Kidney capillary endothelial cell (primary cell): ENCODE data around the gene RFX3.
"Not testable (repeated sequence)": the region's sequence is repeated elsewhere in the genome, so short reads cannot be mapped to it uniquely, and the experiment has no call there.

Experiments
- DNase-seq: peaks from one replicate; pipeline ENCODE4 v3.0.0-alpha.2; 2018; ENCODE audit warnings: low spot score

Gene RFX3

DNA sequence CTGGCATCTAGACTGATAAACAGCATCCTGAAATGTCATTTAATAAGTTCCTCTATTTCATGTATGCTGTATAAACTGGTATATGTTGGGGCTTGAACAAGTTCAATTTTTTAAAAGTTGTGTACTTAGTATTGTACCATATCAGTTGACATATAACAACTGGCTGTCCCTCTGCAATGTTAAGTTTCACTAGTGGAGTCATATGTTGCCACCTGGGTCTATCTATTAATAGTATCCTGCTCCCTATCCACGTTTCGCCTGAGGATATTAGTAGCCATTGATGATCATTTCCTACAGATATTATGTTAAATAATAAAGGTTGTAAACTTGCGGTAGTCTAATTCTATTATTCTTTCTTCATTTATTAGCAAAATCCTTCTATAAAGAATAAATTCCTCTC is 177.6 kb downstream of the RFX3 start:
- no peak for DNase-seq

DNA sequence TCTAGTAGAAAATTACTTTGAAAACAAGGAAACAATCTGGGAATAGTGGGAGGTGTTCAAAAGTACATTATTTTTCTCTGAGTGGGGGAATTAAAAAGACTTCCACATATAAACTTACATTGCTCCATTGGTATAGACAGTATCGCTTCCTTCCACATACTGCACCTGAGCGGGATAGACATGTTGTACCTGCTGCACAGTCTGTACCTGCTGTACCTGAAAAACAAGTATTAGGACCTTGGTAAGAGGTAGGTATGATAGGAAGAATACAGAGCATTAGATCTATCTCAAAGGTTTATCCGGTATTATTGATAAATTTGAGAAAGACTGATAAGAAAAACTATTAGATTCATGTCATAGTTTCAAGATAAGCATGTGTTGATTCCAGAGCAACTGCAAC is 179.3 kb downstream of the RFX3 start:
- no peak for DNase-seq

DNA sequence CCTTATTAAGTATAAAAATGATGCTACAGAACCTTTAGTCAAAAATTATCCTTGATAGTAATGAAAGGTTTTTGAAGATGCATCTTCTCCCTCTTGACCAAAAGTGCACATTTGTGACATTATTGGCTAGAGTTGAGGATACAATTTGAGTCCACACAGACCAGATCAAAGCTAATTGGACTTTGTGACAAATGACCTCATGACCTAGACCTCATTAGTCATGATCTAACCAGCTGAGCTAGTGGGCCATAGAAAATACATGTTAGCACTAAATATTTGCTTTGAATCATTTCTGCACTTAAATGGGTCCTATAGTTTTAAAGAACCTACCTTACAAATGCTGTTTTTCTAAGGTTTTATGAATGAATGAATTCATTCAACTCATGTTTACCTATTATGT is 182.1 kb downstream of the RFX3 start:
- DNase-seq, result no peak

DNA sequence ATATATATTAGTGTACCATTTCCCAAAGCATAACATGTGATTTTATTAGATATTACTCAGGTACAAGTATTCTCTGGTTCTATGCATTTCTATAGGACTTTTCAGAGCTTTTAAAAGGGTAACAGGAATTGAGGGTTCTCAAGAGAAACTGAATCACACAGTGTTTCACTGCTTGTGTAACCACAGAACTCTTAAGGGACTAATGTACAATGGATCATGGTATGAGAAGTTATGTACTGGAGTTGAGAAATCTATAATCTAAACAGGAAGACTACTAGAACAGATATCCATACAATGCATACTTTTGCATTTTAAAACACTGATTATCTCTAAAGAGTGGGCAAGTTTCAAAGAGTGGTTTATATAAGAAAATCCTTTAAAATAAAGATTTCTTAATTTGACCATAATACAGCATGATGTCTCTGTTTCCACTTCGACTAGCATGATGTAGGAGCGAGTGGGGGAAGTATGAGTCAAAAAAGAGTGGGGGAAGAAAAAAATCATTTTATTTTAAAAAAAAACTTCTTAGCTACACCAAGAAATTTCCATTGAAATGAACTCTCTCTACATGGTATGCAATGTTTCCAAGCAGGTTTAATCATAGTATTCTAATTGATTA is 183.5 kb downstream of the RFX3 start:
- DNase-seq, result no peak

DNA sequence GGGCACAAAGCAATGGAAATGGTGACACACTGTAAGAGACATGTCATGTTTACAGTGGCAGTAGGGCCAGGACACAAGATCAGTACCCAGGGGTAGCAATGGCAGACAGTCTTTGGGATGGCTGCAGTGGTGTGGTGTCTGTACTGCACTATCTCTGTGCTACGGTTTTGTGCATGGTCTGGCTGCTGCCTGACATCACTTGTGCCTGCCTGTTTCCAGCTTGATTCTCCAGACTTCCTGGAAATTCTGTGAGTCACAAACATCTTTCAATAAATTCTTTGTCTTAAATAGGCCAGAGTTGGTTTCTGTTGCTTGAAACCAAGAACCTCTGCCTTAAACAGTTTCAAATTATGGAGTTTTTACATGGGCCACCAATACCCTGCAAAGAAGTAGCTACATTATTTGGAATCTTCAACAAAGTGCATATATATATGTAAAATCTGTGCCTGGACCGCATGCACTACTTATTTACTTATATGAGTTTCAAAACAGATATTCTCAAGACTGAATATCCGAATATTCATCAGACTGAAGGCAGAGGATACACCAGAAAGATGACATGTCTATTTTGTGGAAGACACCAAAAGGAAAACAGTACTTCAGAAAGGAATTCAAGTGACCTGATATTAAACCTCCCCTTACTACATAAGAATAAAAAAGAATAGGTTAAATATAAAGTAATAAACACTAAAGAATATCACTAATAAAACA is 188.1 kb downstream of the RFX3 start:
- peak; percentile 67 for DNase-seq

DNA sequence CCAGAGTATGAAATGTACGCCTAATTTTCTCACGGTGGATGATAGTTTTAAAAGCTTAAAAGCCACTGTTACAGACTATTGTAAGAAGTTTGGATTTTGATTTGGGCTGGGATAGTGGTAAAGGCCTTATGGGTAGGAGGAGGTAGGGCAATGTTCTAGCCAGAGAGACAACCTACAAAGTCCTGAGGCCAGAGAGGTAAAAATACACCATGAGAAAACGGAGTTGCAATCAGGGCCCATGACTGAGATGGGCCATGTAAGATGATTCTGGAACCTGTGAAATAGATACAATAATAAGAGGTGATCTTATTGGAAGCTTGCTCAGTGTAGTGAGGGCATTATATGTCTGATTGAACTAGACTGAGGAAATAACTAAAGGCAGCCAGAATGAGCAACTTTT is 188.8 kb downstream of the RFX3 start:
- DNase-seq, result no peak

DNA sequence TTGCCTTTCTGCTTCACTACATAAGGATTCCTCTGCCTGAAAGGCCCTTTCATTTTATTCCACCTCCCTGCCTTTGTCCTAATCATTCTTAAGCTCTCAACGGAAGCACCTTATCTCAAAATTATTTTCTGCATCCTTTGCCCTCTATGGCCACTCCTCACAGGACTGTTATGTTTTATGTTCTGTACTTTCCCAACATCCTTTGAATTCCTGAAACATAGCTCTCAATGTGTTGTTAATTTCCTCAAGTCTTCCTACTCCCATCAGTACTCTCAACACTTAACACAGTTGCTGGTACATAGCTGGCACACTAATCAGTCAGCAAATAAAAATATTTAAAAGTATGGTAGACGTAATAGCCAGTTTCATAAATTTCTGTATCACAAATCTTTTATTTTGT is 193.0 kb downstream of the RFX3 start:
- no peak for DNase-seq

DNA sequence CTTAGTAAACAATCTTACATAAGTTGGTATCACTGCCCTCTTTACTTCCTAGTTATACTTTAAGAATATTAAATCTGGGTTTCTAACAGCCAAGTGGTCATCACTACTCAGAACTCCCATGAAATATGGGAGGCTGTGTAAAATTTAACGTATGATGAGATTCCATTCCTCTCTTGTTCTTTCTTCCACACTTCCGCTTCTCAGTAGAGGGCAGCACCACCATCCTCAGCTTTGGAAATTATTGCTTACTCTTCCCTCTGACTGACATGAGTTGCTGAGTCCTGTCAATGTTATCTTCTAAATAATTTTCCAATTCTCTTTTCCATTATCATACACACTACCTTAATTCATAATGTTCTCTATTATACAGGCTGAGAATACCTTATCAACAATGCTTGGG is 194.0 kb downstream of the RFX3 start:
- DNase-seq, result no peak

DNA sequence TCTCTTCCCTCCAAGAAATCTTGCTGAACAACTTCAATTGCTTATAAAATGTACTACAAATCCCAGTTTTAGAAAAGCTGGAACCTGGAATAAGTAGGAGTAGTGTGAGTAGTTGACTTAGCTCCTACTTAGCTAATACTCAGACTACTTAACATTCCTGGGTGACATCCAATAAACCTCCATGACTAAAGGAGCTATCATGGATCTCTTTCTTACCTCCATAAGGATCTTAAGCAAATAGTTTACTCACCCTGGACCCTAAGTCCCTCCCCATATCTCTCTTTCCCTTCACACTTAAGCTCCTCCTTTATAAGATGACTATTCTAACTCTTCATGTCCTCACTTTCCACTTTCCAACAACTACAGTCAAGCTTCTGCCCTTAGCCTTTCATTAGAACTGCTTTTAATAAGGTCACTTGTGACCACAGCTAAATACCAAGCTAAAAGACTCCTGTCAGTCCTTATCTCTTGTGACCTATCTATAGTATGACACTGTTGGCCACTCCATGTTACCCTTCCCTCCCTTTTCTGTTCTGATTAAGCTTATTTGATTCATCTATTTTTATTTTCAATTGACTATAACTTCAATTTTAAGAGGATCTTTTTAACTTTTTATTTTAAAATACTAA is 194.9 kb downstream of the RFX3 start:
- DNase-seq, result no peak

DNA sequence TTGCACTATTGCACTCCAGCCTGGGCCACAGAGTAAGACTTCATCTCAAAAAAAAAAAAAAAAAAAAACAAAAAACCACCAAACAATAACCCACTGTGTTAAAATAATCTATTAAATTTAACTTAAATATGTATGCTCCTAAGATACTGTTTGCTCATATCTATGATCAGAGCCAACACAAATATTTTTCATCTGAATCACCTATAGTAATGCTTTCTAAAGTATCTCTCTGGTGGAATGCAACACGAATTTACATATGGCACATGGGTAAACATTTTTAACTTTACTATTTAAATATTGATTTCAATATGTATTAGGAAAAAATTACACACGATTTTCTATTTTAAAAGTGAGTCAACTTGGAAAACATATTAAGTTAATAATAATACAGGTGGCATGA is 196.4 kb downstream of the RFX3 start:
- no peak for DNase-seq

DNA sequence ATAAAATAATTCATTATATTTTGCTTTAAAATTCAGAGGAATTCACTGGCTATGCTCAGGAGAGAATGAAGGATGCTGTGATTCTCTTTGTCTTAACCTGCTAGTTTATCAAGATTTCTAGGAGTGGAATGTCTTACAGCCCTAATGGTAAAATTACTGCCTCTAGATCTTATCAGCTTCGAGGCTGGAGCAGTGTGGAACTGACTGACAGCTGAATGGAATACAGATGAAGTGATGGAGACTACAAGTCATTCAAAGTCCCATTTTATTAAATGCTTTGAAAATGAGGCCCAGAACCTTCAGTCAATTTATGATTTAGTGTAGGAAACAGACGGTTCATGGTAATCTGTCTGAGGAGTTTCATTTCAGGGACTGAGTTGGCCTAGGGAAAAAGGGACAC is 202.1 kb downstream of the RFX3 start:
- DNase-seq, result no peak

DNA sequence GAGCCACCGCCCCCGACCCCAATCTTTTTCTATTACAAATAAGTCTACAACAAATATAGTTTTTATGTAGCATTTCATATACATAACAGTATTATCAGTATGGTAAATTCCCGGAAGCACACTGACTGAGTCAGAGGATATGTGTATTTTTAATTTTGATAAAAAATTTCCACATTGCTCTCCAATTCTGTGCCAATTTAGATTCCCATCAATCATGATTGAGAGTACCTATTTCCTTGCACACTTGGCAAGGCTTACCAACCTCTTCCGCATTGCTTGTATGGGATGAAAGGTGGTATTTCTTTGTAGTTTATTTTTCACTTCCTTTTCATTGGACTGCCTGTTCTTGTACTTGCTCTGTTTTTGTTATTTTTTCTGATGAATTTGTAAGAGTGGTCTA is 204.6 kb downstream of the RFX3 start:
- DNase-seq, result peak; percentile 36

DNA sequence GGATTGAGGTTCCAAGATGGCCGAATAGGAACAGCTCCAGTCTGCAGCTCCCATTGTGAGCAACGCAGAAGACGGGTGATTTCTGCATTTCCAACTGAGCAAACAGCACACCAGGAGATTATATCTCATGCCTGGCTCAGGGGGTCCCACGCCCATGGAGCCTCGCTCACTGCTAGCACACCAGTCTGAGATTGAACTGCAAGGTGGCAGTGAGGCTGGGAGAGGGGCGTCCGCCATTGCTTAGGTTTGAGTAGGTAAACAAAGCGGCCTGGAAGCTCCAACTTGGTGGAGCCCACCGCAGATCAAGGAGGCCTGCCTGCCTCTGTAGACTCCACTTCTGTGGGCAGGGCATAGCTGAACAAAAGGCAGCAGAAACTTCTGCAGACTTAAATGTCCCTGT is 213.2 kb downstream of the RFX3 start:
- DNase-seq, result not testable (repeated sequence)

DNA sequence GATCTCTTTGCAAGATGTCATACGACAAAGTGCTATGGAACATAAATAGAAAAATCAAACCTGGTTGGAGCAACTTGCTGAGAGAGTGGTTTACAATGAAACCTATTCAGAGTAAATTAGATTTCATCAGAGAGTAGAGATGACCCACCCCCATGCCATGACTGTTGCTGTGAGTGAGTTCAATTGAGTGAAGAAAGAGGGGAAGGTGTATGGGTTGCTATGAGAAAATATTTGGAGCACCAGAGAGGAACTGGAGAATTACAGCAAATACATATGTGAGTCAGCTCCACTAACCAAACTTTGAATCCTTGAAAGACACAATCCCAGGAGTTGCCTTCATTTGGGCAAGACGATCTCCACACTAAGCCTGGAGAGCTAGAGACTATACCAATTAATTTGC is 217.2 kb downstream of the RFX3 start:
- no peak for DNase-seq

DNA sequence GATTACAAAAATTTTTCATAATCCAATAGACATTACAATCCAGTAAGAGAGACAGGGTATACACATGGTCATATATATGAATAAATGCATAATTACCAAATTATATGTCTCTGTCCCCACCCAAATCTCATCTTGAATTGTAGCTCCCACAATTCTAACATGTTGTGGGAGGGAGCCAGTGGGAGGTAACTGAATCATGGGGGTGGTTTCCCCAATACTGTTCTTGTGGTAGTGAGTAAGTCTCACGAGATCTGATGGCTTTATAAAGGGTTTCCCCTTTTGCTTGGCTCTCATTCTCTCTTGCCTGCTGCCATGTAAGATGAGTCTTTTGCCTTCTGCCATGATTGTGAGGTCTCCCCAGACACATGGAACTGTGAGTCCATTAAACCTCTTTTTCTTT is 221.4 kb downstream of the RFX3 start:
- DNase-seq, result not testable (repeated sequence)

DNA sequence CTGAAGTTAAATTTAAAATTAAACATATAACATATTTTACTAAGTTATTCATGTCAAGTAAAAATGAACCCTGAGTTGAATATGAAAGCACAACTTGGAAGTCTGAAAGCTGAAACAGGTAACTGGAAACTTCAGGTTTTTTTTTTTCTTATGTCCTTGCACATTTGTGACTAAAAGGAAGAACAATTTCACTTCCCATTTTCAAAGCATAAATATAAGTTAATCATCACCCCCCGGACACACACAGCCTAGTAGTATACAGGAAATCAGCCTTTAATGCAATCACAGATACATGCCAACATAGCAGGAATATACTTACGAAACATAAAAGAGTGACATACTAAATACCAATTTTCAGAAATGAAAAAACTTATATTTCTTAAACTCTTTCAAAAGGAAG is 225.9 kb downstream of the RFX3 start:
- DNase-seq, result peak; percentile 10

DNA sequence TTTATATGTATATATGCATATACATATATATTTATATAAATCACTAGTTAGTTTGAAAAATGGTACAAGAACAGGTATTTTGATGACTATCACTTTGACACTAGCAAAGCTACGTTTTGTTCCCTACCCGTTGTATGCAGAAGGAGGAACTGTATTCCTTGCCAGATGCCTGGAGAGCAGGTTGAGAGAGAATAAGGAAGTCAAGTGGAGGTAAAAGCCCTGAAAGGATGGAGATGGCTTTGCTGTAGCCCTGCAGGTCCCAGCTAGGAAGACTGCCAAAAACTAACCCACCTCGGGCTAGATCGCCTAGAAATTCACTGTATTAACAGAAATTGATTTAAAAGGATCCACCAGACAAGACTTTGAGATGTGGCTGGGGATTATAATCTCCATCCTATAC is 229.3 kb downstream of the RFX3 start:
- DNase-seq, result no peak

DNA sequence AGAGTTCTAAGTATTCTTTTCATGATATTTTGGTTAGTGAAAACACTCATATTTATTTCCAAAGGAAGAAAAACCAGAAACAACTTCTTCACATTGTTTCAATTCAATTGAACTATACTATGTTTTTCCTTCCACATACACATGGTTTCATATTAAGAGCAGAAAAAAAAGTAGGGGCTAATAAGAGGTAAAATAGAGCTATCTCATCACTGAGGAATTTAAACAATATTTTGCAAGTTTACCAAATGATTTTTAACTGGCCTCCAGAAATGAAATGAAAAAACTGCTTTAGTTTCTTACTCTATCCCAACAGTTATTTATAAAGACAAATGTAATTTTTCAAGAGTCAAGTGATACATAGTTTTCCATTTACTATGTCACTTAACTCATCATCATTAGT is 233.5 kb downstream of the RFX3 start:
- no peak for DNase-seq

DNA sequence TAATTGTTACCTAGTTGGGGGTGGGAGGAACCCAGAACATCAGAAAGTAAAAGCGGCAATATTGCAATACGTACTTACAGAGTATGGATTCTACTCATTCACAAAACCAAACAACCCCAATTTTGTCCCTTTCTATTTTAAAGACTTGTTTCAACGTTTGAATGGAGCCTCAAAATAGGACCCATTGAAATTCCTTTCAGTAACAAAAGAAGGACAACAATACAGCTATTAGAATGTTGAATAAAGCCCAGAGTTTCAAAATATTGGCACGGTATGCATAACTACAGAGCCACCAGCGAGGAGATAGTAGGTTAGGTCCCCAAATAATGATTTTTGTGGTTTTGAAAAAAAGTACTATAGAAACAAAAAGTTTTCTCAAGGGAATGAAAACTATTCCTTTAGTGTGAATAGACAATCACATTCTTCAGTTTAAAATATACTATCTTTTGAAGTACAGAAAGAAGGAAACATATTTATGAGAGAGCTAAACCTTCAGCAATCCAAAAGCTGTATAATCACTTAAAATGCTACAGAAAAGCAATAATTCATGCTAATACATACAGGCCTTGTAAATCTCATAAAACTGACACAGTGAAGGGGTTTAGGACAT is 235.5 kb downstream of the RFX3 start:
- DNase-seq, result no peak

DNA sequence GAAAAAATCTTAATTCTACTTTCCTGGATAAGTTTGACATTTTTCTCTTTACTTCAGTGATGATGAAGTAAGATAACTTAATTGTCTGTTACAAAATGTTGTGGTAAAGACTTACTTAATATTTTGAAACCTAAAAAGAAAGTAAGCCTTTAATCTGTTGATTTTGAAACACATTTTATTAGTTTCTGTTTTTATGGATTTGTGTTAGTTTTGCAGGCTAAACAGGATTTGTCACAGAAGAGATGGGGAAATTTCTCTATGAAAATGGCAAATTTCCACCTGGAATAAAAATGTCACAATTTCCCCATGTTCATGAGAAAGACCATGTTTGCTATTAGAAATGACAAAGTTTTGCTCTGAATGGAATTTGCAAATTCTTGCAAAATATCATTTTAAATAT is 237.1 kb downstream of the RFX3 start:
- no peak for DNase-seq

DNA sequence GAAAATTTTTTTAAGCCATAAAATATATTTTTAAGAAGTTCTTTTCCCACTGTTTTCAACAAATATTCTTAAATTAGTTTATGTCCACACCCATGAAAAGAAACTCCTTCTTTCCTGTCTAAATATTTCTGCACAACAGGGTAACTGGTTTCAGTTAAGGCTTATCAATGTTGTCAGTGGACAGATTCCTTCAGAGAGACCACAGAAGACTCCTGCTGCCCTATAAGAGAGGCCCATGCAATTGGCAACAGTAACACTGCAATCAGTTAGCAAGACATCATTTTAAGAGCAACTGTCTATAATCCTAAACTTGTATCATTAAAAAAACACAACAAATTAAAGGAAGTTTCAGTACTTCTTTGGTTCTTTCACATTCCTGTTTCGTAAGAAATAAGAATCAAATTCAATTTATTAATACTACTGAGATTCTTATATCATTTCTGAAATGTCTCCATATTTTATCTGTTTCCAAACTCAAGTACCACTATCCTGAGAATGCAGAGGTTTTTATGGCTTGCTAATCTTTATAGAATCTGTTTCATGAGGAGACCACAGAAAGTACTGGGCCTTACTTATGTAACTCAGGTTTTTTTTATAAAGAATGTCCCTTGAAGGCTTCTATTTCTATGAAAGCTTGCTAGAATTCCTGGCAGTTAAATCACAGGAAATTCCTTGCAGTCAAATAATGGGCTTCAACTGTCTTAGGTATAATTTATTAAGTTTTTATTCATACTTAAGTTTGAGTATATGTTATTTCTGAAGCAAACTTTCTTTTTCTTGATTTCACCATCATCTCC is 240.2 kb downstream of the RFX3 start:
- no peak for DNase-seq

DNA sequence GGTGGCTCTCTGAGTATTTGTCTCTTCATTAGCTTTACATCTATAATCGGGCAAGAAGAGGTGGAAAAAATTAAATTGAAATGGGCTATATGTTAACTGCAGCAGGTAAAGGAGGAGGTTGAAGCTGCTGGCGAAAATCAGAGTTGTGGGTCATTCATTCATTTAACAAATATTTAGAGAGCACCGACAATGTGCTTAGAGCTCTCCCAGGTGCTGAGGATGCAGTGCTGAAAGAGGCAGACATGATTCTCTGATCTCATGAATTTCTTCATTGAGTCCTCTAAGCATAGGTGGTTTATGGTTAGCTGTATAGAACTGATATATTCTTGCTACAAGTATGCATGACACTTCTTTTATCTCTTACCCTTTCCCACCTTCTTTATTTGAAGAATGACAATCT is 243.4 kb downstream of the RFX3 start:
- no peak for DNase-seq

DNA sequence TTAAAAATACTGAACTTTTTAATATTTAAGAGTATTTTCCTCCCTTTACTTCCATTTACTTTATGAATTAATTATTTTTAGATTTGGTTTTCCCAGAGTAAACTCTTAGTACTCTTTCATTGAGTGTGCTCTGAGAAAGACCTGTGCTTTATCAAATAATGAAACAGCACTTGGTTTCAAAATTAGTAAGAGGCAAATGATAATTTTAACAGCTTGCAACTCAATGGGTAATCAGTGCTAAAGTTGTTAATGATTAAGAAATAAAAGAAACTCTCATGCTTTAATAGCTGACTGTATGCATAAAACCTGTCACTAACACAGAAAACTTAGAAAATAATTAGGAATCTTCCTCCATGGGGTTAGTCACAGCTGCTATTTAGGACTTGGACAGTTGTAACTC is 244.4 kb downstream of the RFX3 start:
- no peak for DNase-seq
